Cerebellar nuclear complex (tissue), 1 donor: ENCODE results near the gene THAP2.

Source experiments
- DNase-seq, 2 experiments: peaks; one replicate each; lab custom pipeline; 2025; lab: John Stamatoyannopoulos, UW

THAP2 gene

GRCh38 chr12:71703206-71703605, 39.1 kb downstream of the THAP2 start:
- no peak for DNase-seq

DNA sequence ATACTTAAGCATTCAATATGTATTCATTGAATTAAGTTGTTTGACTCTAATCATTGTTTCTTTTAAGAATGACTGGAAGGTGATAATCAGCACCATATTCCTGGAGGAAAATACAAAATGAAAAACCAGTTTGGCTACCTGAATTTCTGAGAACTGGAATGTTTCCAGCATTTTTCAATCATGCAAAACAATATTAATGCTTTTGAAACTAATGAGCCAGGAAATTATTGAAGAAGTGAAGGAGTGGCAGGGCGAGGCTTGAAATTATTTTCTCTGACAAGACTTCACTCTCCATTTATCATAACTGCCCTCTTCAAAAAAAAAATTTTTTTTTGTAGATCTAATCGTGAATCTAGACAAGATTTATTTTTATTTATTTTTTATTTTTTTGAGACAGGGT, 40.8 kb downstream of the THAP2 start:
- DNase-seq = no peak

GRCh38 chr12:71708658-71709057, 44.6 kb downstream of the THAP2 start:
- DNase-seq = no peak

- no peak for DNase-seq
Observed at GRCh38 chr12:71710276-71711125, 46.4 kb downstream of the THAP2 start.

DNA sequence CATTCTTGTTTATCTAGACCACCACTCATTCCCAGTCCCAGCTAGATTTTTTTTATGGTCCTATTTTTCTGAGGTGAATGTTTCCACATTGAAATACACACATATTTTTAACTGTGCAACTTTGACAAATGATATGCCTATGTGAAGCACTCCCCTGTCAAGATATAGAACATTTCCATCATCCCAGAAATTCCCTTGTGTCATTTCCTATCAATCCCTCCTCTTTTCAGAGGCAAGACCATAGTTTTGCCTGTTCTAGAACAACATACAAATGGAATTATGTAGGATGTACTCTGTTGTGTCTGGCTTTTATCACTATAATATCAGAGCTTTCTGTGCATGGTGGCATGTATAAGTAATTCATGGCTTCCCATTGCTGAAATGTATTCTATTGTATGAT, 54.5 kb downstream of the THAP2 start:
- no peak for DNase-seq

- no peak for DNase-seq
Observed at GRCh38 chr12:71719647-71720370, 55.7 kb downstream of the THAP2 start.

DNA sequence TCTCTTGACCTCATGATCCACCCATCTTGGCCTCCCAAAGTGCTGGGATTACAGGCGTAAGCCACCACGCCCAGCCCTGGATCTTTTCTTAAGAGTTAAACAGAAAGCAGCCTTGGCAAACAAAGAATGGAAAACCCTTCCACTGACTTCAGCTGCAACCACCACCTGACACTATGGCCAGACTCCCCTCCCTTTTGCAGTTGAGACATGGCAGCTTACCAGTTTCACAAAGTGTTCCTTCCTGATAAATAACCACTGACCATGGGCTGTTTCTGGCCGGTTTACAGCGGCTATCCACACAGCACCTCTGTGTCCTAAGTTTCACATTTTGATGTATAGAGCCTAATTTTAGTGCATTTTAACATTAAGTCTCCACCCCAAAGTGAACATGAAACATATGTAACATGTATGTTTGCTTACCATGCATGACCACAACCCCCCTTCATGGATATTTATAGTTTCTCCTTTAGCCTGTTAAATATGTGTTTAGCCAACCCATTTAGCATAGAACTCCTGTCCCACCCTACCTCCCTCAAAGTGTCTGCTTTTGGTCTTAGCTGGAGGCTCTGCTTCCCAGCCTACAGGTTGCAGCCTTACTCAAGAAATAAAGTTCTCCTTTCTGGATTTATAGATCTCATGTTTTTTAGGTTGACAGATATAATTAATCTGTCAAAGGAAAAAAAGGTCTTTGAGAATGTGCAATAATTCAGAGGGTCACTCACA, 57.8 kb downstream of the THAP2 start:
- no peak for DNase-seq

DNA sequence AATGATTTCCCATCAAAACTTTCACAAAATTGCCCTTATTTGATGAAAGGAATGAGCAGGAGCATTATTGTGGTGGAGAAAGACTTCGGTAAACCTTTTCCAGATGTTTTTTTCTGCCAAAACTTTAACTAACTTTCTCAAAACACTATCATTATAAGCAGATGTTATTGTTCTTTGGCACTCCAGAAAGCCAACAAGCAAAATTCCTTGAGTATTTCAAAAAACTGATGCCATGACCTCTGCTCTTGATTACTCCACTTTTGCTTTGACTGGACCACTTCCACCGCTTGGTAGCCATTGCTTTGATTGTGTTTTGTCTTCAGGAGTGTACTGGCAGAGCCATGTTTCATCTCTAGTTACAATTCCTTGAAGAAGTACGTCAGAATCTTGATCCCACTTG, 60.9 kb downstream of the THAP2 start:
- no peak for DNase-seq

DNA sequence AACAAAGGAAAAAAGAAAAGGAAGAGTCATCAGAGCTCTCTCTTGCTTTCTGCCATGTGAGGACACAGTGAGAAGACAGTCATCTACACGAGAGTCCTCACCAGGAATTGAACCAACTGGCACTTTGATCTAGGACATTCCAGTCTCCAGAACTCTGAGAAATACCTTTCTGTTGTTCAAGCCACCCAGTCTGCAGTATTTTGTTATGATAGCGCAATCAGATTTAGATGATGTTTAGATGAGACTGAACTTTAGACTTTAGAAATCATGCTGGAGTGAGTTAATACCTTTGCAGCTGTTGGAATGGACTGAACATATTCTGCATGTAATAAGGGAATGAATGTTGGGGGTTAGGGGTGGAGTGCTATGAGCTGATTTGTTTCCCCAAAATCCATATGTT, 62.4 kb downstream of the THAP2 start:
- DNase-seq = no peak

- DNase-seq = no peak
Observed at GRCh38 chr12:71727958-71728357, 63.9 kb downstream of the THAP2 start.
